Measurements from ENCODE around the gene QSOX1. TPM values are rescaled to one million over a fixed set of nuclear protein-coding genes. Genes with fewer than 3 reads are reported as not detected.

QSOX1 gene
- total and polyA plus RNA-seq, 4 donors = 170 to 537 (median 256) TPM

GRCh38 chr1:180157576-180158057 lies 2.9 kb downstream of the QSOX1 start:
- Histone ChIP-seq H3K27me3 (ENCODE audit: control insufficient read depth in 3 of 3, insufficient read depth in 3 of 3, low read length in 2 of 3) (no peaks in the 10 kb centered on the region), H3K4me1 (ENCODE audit: control insufficient read depth in 5 of 5, insufficient read depth in 5 of 5, low read length in 5 of 5) (peaks cover 2 to 43% (median 17%) of the 10 kb centered on the region in 5 donors), H3K4me3 (no peak overlapping the region), H3K9ac (ENCODE audit: insufficient read depth in 1 of 2, low read length in 2 of 2) (no peak overlapping the region), H3K9me3 (ENCODE audit: control insufficient read depth in 4 of 4, insufficient read depth in 3 of 4, low read length in 3 of 4) (no peaks in the 10 kb centered on the region), H3K36me3 (ENCODE audit: control insufficient read depth in 4 of 4, insufficient read depth in 4 of 4, low read length in 4 of 4) (peaks cover 0 to 6% (median 0%) of the 10 kb centered on the region in 4 donors), H3K27ac (ENCODE audit: low read depth in 1 of 2, low read length in 1 of 2) (peak overlapping the region in 1 of 2 donors; percentile 63)
- no peak for ATAC-seq (ENCODE audit: insufficient read depth, low FRiP score)
- WGBS, 2 donors = 71 to 89% methylated on average over 3 of the region's 3 CpGs
- DNase-seq = peak; percentile 48 to 77 (median 62)
- no peak for TF ChIP-seq CTCF (IDR thresholded peaks at IDR 0.05; ENCODE audit: control extremely low read depth, extremely low read depth)

GRCh38 chr1:180158149-180159147 lies 3.8 kb downstream of the QSOX1 start:
- peaks cover 0 to 6% (median 0%) of the 10 kb centered on the region in 4 donors for H3K36me3 ChIP-seq (ENCODE audit: control insufficient read depth in 4 of 4, insufficient read depth in 4 of 4, low read length in 4 of 4)
- peaks cover 2 to 42% (median 17%) of the 10 kb centered on the region in 5 donors for H3K4me1 ChIP-seq (ENCODE audit: control insufficient read depth in 5 of 5, insufficient read depth in 5 of 5, low read length in 5 of 5)
- no peaks in the 10 kb centered on the region for H3K27me3 ChIP-seq (ENCODE audit: control insufficient read depth in 3 of 3, insufficient read depth in 3 of 3, low read length in 2 of 3)
- no peak for TF ChIP-seq CTCF (IDR thresholded peaks at IDR 0.05; ENCODE audit: control extremely low read depth, extremely low read depth)
- peak overlapping the region in 1 of 2 donors; percentile 58 for H3K27ac ChIP-seq (ENCODE audit: low read depth in 1 of 2, low read length in 1 of 2)
- no peak for DNase-seq
- H3K9ac ChIP-seq (ENCODE audit: insufficient read depth in 1 of 2, low read length in 2 of 2) = no peak overlapping the region
- 63 to 70% methylated on average over 16 of the region's 16 CpGs for WGBS, 2 donors
- no peak overlapping the region for H3K4me3 ChIP-seq
- ATAC-seq (ENCODE audit: insufficient read depth, low FRiP score) = no peak
- no peaks in the 10 kb centered on the region for H3K9me3 ChIP-seq (ENCODE audit: control insufficient read depth in 4 of 4, insufficient read depth in 3 of 4, low read length in 3 of 4)

- Histone ChIP-seq H3K36me3 (ENCODE audit: control insufficient read depth in 4 of 4, insufficient read depth in 4 of 4, low read length in 4 of 4) (peaks cover 0 to 6% (median 0%) of the 10 kb centered on the region in 4 donors), H3K27me3 (ENCODE audit: control insufficient read depth in 3 of 3, insufficient read depth in 3 of 3, low read length in 2 of 3) (no peaks in the 10 kb centered on the region), H3K27ac (ENCODE audit: low read depth in 1 of 2, low read length in 1 of 2) (no peak overlapping the region), H3K9me3 (ENCODE audit: control insufficient read depth in 4 of 4, insufficient read depth in 3 of 4, low read length in 3 of 4) (no peaks in the 10 kb centered on the region), H3K4me3 (no peak overlapping the region), H3K4me1 (ENCODE audit: control insufficient read depth in 5 of 5, insufficient read depth in 5 of 5, low read length in 5 of 5) (peaks cover 2 to 35% (median 12%) of the 10 kb centered on the region in 5 donors), H3K9ac (ENCODE audit: insufficient read depth in 1 of 2, low read length in 2 of 2) (no peak overlapping the region)
- WGBS, 2 donors = 43 to 66% methylated on average over 1 of the region's 1 CpG
- DNase-seq = no peak
- no peak for TF ChIP-seq CTCF (IDR thresholded peaks at IDR 0.05; ENCODE audit: control extremely low read depth, extremely low read depth)
- ATAC-seq (ENCODE audit: insufficient read depth, low FRiP score) = no peak
Observed at GRCh38 chr1:180160357-180160756, 5.7 kb downstream of the QSOX1 start.

Data from lung (tissue), 12 donors.